ENCODE results near the gene UBIAD1. TPM values are rescaled to one million over a fixed set of nuclear protein-coding genes. Genes with fewer than 3 reads are reported as not detected.
A peak's percentile ranks its signal among the peaks of the same experiment; 100 is the strongest.

Gene UBIAD1
- total RNA-seq, 1 donor from 2014 or later, result 11.1 TPM

GRCh38 chr1:11273595-11274234, 717 bp downstream of the UBIAD1 start:
- FAIRE-seq (no peak), DNase-seq (ENCODE audit: low read depth) (no peak)
- Histone ChIP-seq H3K27me3 (ENCODE audit: control insufficient read depth, insufficient read depth, low read length) (no peaks in the 10 kb centered on the region), H3K4me3 (ENCODE audit: low read depth, low read length) (peak overlapping the region; percentile 87), H3K36me3 (ENCODE audit: control insufficient read depth, insufficient read depth, low read length) (no peaks in the 10 kb centered on the region)
- no peak for TF ChIP-seq CTCF (IDR thresholded peaks at IDR 0.05; ENCODE audit: insufficient read depth, low read length, severe bottlenecking)

DNA sequence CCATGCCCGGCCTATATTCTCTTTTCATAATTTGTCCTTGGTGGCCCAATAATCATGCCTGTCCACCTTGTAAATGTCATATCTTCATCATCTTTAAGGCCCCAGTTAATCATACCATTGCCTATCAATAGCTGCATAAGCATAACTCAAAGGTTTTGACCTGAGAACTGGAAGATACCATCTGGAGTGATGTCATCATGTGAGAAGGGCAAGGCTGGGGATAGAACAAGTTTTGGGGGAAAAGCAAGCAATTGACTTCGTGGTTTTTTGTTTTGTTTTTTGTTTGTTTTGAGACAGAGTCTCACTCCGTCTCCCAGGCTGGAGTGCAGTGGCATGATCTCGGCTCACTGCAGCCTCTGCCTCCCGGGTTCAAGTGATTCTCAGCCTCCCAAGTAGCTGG, 6.2 kb downstream of the UBIAD1 start:
- H3K4me3 ChIP-seq (ENCODE audit: low read depth, low read length), result no peak overlapping the region
- H3K27me3 ChIP-seq (ENCODE audit: control insufficient read depth, insufficient read depth, low read length), result no peaks in the 10 kb centered on the region
- no peaks in the 10 kb centered on the region for H3K36me3 ChIP-seq (ENCODE audit: control insufficient read depth, insufficient read depth, low read length)
- DNase-seq (ENCODE audit: low read depth) (no peak), FAIRE-seq (no peak)
- TF ChIP-seq CTCF (IDR thresholded peaks at IDR 0.05; ENCODE audit: insufficient read depth, low read length, severe bottlenecking), result no peak

DNA sequence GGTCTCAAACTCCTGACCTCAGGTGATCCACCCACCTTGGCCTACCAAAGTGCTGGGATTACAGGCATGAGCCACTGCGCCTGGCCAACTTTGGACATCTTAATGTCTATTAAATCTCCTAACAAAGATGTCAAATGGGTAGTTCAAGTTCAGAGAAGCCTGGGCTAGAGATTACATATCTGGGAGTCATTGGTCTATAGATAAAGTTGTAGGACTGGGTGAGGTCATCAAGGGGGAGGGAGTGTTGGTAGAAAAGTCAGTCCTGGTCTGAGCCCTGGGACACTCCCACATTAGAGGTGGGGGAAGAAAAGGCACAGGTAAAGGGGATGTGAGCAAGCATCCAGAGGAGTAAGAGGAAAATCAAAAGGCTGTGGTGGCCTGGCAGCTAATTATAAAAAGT, 6.6 kb downstream of the UBIAD1 start:
- Histone ChIP-seq H3K4me3 (ENCODE audit: low read depth, low read length) (no peak overlapping the region), H3K27me3 (ENCODE audit: control insufficient read depth, insufficient read depth, low read length) (no peaks in the 10 kb centered on the region), H3K36me3 (ENCODE audit: control insufficient read depth, insufficient read depth, low read length) (no peaks in the 10 kb centered on the region)
- DNase-seq (ENCODE audit: low read depth), result no peak
- FAIRE-seq, result no peak
- TF ChIP-seq CTCF (IDR thresholded peaks at IDR 0.05; ENCODE audit: insufficient read depth, low read length, severe bottlenecking), result no peak

DNA sequence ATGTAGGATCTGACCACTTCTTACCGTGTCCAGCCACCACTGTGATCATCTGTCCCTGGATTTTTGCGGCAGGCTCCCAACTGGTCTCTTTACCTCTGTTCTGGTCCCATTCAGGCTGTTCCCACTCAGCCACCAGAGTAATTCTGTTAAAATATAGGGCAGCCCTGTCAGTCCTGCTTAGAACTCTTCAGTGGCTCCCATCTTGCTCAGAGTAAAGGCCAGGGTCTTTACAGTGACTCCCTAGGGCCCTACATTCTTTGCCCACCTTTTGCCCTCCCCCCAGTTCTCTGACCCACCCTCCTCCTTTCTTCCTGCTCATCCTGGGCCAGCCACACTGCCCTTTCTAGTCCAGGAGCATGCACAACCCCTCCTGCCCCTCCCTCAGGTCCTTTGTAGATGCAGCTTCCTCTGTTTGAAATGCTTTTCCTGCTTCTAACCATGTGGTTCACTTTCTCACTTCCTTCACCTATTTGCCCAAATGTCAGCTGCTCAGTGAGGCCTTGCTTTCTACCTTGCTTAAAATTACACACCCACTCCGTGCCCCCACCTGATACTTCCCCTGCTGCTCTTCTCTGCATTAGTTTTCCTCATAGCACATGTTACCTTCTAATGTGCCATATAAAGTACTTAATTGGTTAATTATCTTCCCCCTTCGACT, 7.8 kb downstream of the UBIAD1 start:
- DNase-seq (ENCODE audit: low read depth), result no peak
- Histone ChIP-seq H3K4me3 (ENCODE audit: low read depth, low read length) (no peak overlapping the region), H3K36me3 (ENCODE audit: control insufficient read depth, insufficient read depth, low read length) (no peaks in the 10 kb centered on the region), H3K27me3 (ENCODE audit: control insufficient read depth, insufficient read depth, low read length) (no peaks in the 10 kb centered on the region)
- no peak for FAIRE-seq
- TF ChIP-seq CTCF (IDR thresholded peaks at IDR 0.05; ENCODE audit: insufficient read depth, low read length, severe bottlenecking), result no peak

- H3K36me3 ChIP-seq (ENCODE audit: control insufficient read depth, insufficient read depth, low read length), result peaks cover 2% of the 10 kb centered on the region
- no peak for TF ChIP-seq CTCF (IDR thresholded peaks at IDR 0.05; ENCODE audit: insufficient read depth, low read length, severe bottlenecking)
- FAIRE-seq (no peak), DNase-seq (ENCODE audit: low read depth) (no peak)
- no peak overlapping the region for H3K4me3 ChIP-seq (ENCODE audit: low read depth, low read length)
- H3K27me3 ChIP-seq (ENCODE audit: control insufficient read depth, insufficient read depth, low read length), result no peaks in the 10 kb centered on the region
Measured at GRCh38 chr1:11281518-11282331, 8.7 kb downstream of the UBIAD1 start.

All from bronchial epithelial cell (primary cell).